HG03066 (cell line): Measurements from ENCODE around the gene PIK3CG.
"Not testable (repeated sequence)": the region's sequence is repeated elsewhere in the genome, so short reads cannot be mapped to it uniquely, and the experiment has no call there.

Experiments
- ATAC-seq: cut with Tn5 transposase; IDR thresholded peaks from one replicate; pipeline ENCODE4 v1.9.1; 2021; ENCODE audit warnings: low read depth; ENCODE audit not compliant: unreplicated experiment

The PIK3CG gene

DNA sequence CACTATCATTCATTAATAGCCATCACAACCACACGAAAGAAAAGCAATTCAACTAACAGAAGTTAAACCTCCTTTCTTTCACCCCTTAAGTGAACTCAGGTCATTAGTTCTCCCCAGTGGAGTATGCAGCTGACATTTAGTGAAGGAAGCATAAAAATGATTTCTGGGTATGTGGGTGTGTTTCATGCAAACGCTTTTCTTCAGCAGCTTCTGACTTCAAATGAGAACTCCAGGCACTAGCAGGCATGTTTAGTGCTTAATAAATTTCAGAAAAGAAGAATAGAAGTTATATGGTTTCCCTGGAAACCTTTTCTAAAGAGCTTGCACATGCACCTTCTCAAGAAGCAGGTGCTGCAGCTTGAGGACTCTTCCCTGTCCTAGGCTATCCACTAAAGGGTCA lies 62.5 kb downstream of the PIK3CG start:
- no peak for ATAC-seq

DNA sequence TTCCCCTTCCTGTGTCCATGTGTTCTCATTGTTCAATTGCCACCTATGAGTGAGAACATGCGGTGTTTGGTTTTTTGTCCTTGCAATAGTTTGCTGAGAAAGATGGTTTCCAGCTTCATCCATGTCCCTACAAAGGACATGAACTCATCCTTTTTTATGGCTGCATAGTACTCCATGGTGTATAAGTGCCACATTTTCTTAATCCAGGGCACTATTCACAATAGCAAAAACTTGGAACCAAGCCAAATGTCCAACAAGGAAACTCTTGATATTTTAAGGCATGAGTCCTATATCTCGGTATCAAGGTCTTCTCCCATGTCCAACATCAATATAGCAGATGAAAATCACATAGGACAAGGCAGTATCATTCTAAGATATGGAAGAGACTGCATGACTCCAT lies 64.5 kb downstream of the PIK3CG start:
- ATAC-seq = not testable (repeated sequence)

DNA sequence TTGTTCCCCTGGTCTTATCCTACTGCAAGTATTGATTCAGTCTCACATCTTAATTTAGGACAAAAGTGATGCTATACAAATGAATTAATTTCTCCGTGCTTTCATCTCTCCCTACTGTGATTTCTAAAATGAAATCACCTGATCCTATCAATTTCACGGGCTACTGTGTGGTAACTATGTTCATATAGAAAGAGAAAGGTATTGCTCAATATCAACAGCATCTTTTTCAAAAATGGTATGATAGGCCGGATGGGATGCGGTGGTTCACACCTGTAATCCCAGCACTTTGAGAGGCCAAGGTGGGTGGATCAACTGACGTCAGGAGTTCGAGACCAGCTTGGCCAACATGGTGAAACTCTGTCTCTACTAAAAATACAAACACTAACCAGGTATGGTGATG lies 71.2 kb downstream of the PIK3CG start:
- no peak for ATAC-seq

DNA sequence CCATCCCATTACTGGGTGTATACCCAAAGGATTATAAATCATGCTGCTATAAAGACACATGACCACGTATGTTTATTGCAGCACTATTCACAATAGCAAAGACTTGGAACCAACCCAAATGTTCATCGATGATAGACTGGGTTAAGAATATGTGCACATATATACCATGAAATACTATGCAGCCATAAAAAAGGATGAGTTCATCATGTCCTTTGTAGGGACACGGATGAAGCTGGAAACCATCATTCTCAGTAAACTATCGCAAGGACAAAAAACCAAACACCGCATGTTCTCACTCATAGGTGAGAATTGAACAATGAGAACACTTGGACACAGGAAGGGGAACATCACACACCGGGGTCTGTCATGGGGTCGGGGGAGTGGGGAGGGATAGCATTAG lies 73.0 kb downstream of the PIK3CG start:
- ATAC-seq = not testable (repeated sequence)

DNA sequence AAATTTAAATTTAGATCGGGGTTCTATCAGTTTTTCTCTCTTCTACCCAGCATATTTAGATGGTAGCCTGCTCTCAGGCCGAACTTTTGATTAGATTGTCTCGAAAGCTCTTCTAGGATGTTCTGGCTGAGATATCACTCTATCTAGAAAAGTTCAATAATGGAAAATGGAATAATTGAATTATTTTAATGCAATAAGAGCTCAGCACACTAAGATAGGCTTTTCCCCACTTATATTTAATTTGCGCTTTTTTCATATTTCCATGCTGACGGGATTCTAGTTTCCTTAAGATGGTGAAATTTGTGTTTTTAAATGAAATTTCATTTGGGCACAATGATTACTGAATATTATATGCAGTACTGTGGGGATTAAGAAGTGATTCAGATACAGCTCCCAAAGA lies 73.7 kb downstream of the PIK3CG start:
- no peak for ATAC-seq

DNA sequence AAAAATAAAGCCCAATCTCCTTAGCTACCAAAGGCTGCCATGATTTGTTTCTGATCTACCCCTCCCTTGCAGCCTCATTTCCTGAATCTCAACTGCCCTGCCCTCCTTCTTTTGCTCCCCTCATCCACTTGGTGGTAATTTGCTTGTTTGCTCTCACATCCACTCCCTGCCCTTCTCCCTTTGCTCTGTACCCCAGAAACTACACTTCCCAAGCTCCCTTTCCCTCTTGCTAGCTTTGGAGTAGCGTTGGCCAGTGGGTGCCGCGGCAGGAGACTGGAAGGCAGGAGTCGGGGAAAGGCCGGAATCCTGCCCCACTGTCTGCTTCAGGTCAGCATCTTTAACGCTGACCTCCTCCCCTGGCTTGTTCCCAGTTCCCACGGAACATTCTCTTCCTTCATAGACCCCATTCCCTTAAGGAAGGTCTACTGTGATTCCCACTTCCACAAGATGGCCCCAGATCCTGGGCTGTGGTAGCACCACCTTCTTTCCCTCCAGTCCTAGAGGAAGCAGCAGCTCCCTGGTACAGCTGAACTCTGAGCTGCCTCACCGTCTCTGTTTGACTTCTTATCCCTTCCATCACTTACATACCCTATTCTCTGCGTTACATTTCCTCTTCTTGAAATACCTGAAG lies 79.1 kb downstream of the PIK3CG start:
- ATAC-seq = no peak

DNA sequence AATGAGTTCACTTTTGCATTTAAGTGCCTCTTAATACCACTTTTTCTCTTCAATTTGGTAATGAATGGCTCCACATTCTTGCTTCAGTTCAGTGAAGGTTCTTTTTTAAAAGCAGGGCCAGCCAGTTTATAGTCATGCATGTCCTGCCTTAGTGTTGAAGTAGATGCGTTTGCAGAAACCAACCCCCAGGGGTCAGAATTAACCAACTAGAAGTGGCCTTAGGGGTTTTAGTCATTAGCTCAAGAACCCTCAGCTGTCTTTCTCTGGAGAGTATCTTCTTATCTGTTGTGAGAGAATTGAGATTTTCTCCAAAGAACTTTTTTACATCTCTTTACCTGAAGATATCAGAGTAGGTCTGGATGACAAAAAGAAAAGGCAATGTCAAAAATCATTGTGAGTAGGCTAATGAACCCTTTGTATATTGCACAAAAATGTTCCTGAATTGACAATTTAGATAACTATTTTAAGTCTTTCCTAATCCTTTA lies 82.2 kb downstream of the PIK3CG start:
- no peak for ATAC-seq

DNA sequence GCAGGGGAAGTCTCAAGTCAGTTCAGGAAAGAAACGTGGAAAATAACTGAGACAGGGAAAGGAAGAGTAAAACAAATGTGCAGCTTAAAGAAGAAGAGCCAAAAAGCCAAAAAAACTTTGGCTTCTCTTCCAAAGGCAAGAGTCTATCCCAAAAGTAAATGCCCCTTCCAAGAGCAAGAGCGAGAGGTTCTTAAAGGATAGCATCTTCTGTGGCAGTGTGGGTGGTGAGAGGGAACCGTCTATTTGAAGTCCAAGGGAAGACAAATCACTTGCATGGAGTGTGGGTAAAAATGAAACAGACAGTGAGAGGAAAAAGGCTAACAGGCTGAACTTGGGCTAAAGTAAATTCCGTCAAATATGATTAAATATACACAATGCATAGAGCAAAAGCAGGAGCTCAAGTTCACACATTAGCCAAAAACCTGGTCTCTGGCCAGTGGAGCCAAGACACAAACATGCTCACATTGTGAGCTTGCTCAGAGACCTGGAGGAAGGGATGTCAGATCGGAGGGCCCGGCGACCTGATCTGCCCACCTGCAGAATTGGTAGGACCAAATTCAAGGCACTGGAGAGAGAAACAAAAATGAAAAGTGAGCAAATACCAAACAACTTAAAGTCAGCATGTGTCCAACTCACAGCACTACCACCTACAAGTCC lies 87.0 kb downstream of the PIK3CG start:
- ATAC-seq = no peak

DNA sequence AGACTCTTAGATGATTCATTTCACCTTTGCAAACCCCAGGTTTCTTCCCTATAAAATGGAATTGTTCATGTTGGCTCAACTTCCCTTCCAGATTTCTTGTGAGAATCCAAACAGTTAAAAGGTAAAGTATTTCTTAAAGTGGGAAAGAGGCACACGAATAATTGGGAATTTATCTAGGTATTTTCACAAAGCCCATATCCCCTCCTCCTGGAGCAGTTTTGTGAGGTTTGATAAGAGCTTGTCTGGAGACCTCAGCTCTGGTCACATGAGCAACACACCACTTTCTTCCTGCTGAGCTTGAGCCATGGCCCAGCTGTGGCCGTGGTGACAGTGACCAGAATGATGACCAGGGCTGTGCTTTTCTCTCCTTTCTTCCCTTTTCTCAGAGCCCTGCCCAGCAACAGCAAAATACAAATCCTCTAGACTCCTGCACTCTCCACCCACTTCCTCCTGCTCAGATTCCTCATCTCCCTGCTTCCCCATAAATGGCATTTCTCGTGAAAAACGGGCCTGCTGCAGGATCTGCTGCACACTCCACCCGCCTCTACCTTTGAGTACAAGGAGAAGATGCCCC lies 87.7 kb downstream of the PIK3CG start:
- ATAC-seq = no peak

DNA sequence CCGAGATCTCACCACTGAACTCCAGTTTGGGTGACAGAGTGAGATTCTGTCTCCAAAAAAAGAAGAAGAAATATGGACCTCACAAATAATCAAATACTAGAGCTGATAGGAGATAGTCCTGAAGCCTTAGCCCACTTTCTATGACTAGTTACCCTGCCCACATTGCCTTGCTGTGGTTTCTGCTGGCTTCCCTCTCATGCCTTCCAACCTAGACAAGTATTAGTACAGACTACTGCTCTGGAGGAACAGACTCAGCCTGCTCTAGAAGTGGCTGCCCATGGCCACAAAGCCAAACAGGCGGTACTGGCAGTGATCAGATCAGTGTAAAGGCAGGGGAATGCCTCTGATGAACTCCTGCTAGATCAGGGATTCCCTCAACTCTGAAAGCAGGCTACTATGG lies 89.8 kb downstream of the PIK3CG start:
- ATAC-seq = no peak

DNA sequence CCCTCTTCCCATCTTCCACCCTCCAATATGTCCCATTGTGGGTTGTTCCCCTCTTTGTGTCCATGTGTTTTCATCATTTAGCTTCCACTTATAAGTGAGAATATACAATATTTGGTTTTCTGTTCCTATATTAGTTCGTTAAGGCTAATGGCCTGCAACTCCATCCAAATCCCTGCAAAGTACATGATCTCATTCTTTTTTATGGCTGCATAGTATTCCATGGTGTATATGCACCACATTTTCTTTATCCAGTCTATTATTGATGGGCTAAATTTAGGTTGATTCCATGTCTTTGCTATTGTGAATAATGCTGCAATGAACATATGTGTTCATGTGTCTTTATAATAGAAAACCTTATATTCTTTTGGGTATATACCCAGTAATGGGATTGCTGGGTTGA lies 90.8 kb downstream of the PIK3CG start:
- not testable (repeated sequence) for ATAC-seq
